Measurements from ENCODE around the gene PTPN4. TPM values are rescaled to one million over a fixed set of nuclear protein-coding genes. Genes with fewer than 3 reads are reported as not detected.

PTPN4 gene
- total and polyA plus RNA-seq, 9 of the 15 experiments (the other 6 are each of a cell fraction or from before 2014, with no cell fraction given) = 5.0 to 32.8 (median 27.3) TPM

GRCh38 chr2:119879502-119879901 lies 119.8 kb downstream of the PTPN4 start:
- no peak overlapping the region for H3K9ac ChIP-seq (ENCODE audit: insufficient read depth in 1 of 2, low read depth in 2 of 2, low read length in 2 of 2)
- in situ Hi-C loops (cut with MboI) (no loop called here), intact Hi-C loops (cut with micrococcal nuclease) (no loop called here)
- H3K36me3 ChIP-seq (ENCODE audit: control insufficient read depth, insufficient read depth, low read length) = no peaks in the 10 kb centered on the region
- H3K4me2 ChIP-seq (ENCODE audit: insufficient read depth, low read length) = no peak overlapping the region
- no peak overlapping the region for H3K4me3 ChIP-seq
- H4K20me1 ChIP-seq (replicated peaks; ENCODE audit: control insufficient read depth, insufficient read depth, low read length) = no peaks in the 10 kb centered on the region
- no peaks in the 10 kb centered on the region for H3K27me3 ChIP-seq (ENCODE audit: control insufficient read depth in 2 of 2, insufficient read depth in 2 of 2, low read length in 2 of 2)
- no peak for DNase-seq (ENCODE audit: extremely low read depth in 1 of 4, low spot score in 3 of 4)
- CTCF ChIA-PET (ENCODE audit: low intra/inter-chr PET ratio) = no interaction called here
- H2AFZ ChIP-seq (ENCODE audit: low read depth, low read length) = no peak overlapping the region
- no peaks in the 10 kb centered on the region for H3K4me1 ChIP-seq (replicated peaks in 1 of 2; ENCODE audit: control insufficient read depth in 2 of 2, insufficient read depth in 2 of 2, low read length in 2 of 2)
- FAIRE-seq = no peak
- POLR2A ChIA-PET = no interaction called here
- no peaks in the 10 kb centered on the region for H3K79me2 ChIP-seq (ENCODE audit: control insufficient read depth, insufficient read depth, low read length)
- no peaks in the 10 kb centered on the region for H3K9me3 ChIP-seq (replicated peaks; ENCODE audit: control insufficient read depth, insufficient read depth, low read depth, low read length)
- BruUV-seq (replicated peaks) = no TSS peak
- H3K9me1 ChIP-seq (ENCODE audit: control insufficient read depth, insufficient read depth, low read length) = no peaks in the 10 kb centered on the region
- no peak overlapping the region for H3K27ac ChIP-seq (ENCODE audit: extremely low read depth, low read depth, low read length)
- no peak for ATAC-seq
- no peak for TF ChIP-seq ZNF324 (CRISPR knock-in tag; IDR thresholded peaks at IDR 0.05)
- TF ChIP-seq NR1H2 (CRISPR knock-in tag; IDR thresholded peaks at IDR 0.05) = no peak
- no peak for TF ChIP-seq HNRNPLL (IDR thresholded peaks at IDR 0.05; ENCODE audit: low read depth, low read length, poor library complexity, severe bottlenecking)
- TF ChIP-seq STAT5A (IDR thresholded peaks at IDR 0.05; ENCODE audit: borderline replicate concordance, low read length) = no peak
- no peak for TF ChIP-seq ZNF398 (CRISPR knock-in tag; IDR thresholded peaks at IDR 0.05)
- no peak for TF ChIP-seq ARID2 (IDR thresholded peaks at IDR 0.05)
- TF ChIP-seq SLC30A9 (CRISPR knock-in tag; IDR thresholded peaks at IDR 0.05) = no peak
- no peak for TF ChIP-seq CBX8 (IDR thresholded peaks at IDR 0.05; ENCODE audit: borderline replicate concordance, extremely low read depth, low read depth, low read length, poor library complexity, severe bottlenecking)
- no peak for TF ChIP-seq ZNF518B (CRISPR knock-in tag; IDR thresholded peaks at IDR 0.05)
- no peak for TF ChIP-seq FOXA1 (IDR thresholded peaks at IDR 0.05; ENCODE audit: borderline replicate concordance)
- TF ChIP-seq NFE2L1 (tag; IDR thresholded peaks at IDR 0.05; ENCODE audit: borderline replicate concordance, low read depth) = no peak
- no peak for TF ChIP-seq HMGN3 (IDR thresholded peaks at IDR 0.05; ENCODE audit: borderline replicate concordance, extremely low read depth, insufficient read length, low read depth, low read length)
- no peak for TF ChIP-seq PHB2 (IDR thresholded peaks at IDR 0.05; ENCODE audit: low read depth)
- TF ChIP-seq HOMEZ (CRISPR knock-in tag; IDR thresholded peaks at IDR 0.05) = no peak
- no peak for TF ChIP-seq RBM22 (IDR thresholded peaks at IDR 0.05; ENCODE audit: low read depth, low read length, poor library complexity, severe bottlenecking)

Measured in K562 (cell line).